ENCODE data around the gene IGF2BP1. TPM values are rescaled to one million over a fixed set of nuclear protein-coding genes. Genes with fewer than 3 reads are reported as not detected.
A peak's percentile ranks its signal among the peaks of the same experiment; 100 is the strongest.

IGF2BP1 gene
- total and polyA plus RNA-seq, 2 of the 8 experiments (the other 6 are each of a cell fraction or from before 2014, with no cell fraction given), result 41.6 to 513 TPM

GRCh38 chr17:49020609-49021008 is 23.4 kb downstream of the IGF2BP1 start:
- H2BK15ac ChIP-seq (ENCODE audit: low read length), result no peak overlapping the region
- no peak overlapping the region for H3K23ac ChIP-seq (ENCODE audit: insufficient read length)
- H3K79me1 ChIP-seq (ENCODE audit: low read depth, low read length), result peaks cover 12% of the 10 kb centered on the region
- no peak overlapping the region for H4K91ac ChIP-seq (replicated peaks; ENCODE audit: insufficient read length, low read length)
- peaks cover 24 to 48% (median 41%) of the 10 kb centered on the region in 4 experiments for H3K4me1 ChIP-seq (replicated peaks in 1 of 4; ENCODE audit: control insufficient read depth in 3 of 4, insufficient read depth in 4 of 4, low read length in 3 of 4)
- no peak overlapping the region for H3K56ac ChIP-seq (replicated peaks; ENCODE audit: insufficient read length, low read depth, low read length)
- no peak overlapping the region; the same call in 1 of the 2 replicates for H3K18ac ChIP-seq (ENCODE audit: extremely low read depth, low read length)
- H3K27me3 ChIP-seq (replicated peaks in 1 of 4; ENCODE audit: control insufficient read depth in 3 of 4, extremely low read depth in 1 of 4, insufficient read depth in 3 of 4, low read length in 3 of 4), result no peaks in the 10 kb centered on the region
- no peak overlapping the region for H3K14ac ChIP-seq (ENCODE audit: insufficient read length)
- H3K79me2 ChIP-seq (ENCODE audit: control insufficient read depth in 1 of 2, insufficient read depth in 2 of 2, low read length in 2 of 2), result peaks cover 26 to 95% of the 10 kb centered on the region in 2 experiments
- CTCF ChIA-PET (ENCODE audit: partially characterized antibody), result interaction anchor here (1.1 to 9.4 kb wide), 7 partner anchors 9 to 66 kb away, joined by 3 to 222 read pairs (median 6); no protein-coding TSS in a partner anchor
- H4K5ac ChIP-seq (ENCODE audit: insufficient read length, low read depth, low read length), result no peak overlapping the region
- H4K20me1 ChIP-seq (replicated peaks in 1 of 2; ENCODE audit: control insufficient read depth in 1 of 2, insufficient read depth in 2 of 2, low read length in 2 of 2), result peaks cover 22 to 26% of the 10 kb centered on the region in 2 experiments
- H3K4ac ChIP-seq (replicated peaks; ENCODE audit: insufficient read length, low read depth, low read length), result no peak overlapping the region
- no peaks in the 10 kb centered on the region; the same call in 1 of the 2 replicates for H3K23me2 ChIP-seq (ENCODE audit: low read depth, low read length)
- no peak overlapping the region for H3K4me3 ChIP-seq (ENCODE audit: extremely low read depth in 1 of 4, insufficient read depth in 2 of 4, low read depth in 3 of 4, low read length in 4 of 4)
- no peaks in the 10 kb centered on the region for H3K9me3 ChIP-seq (ENCODE audit: insufficient read depth in 2 of 2, low read depth in 1 of 2, low read length in 1 of 2)
- H2BK20ac ChIP-seq (ENCODE audit: low read length), result no peak overlapping the region
- H3K4me2 ChIP-seq (ENCODE audit: insufficient read depth in 1 of 2, low read depth in 2 of 2, low read length in 2 of 2), result peak overlapping the region in 1 of 2 experiments; percentile 73; a peak in 2 of 4 replicates
- POLR2A ChIA-PET (ENCODE audit: partially characterized antibody), result interaction anchor here (0.6 to 3.9 kb wide), 13 partner anchors 8 to 212 kb away, joined by 3 to 60 read pairs (median 10); partner anchors contain the start of genes IGF2BP1, SNF8 and UBE2Z
- H3K27ac ChIP-seq (ENCODE audit: low read depth, low read length), result no peak overlapping the region
- no peak overlapping the region for H2AFZ ChIP-seq (ENCODE audit: low read length)
- H3K9ac ChIP-seq (replicated peaks in 1 of 4; ENCODE audit: extremely low read depth in 1 of 4, low read depth in 3 of 4, low read length in 3 of 4), result no peak overlapping the region
- 0 out of 2 replicates have a peak overlapping the region, but pooled peaks have one; percentile 97 for H2BK5ac ChIP-seq (ENCODE audit: low read depth, low read length)
- H4K8ac ChIP-seq (ENCODE audit: extremely low read depth, insufficient read depth, low read length), result no peak overlapping the region
- H2AK5ac ChIP-seq (ENCODE audit: low read depth, low read length), result 0 out of 2 replicates have a peak overlapping the region, but pooled peaks have one; percentile 79
- DNase-seq (ENCODE audit: low read depth in 1 of 2, low spot score in 2 of 2) (no peak), FAIRE-seq (no peak)
- no peak overlapping the region for H2BK120ac ChIP-seq (replicated peaks; ENCODE audit: low read depth, low read length)
- peaks cover 2 to 30% (median 7%) of the 10 kb centered on the region in 4 experiments; a peak in 6 of 8 replicates for H3K36me3 ChIP-seq (ENCODE audit: control insufficient read depth in 2 of 4, insufficient read depth in 4 of 4, low read length in 3 of 4)
- H2BK12ac ChIP-seq (ENCODE audit: low read depth, low read length), result no peak overlapping the region; the same call in 1 of the 2 replicates
- WGBS, 2 experiments (ENCODE audit: extremely low coverage in 1 of 2, insufficient coverage in 1 of 2, insufficient read length in 1 of 2, insufficient replicate concordance in 2 of 2, low coverage in 1 of 2, low lambda C conversion rate in 2 of 2, missing lambda C conversion rate in 1 of 2), result 87% methylated on average over 7 of the region's 8 CpGs; no CpG with 5 or more reads in 1 of the 2 experiments
- TF ChIP-seq GTF2F1 (IDR thresholded peaks at IDR 0.05; ENCODE audit: borderline replicate concordance, low read depth, low read length), result no peak
- no peak for TF ChIP-seq USF2 (IDR thresholded peaks at IDR 0.05; ENCODE audit: low read length)
- TF ChIP-seq TEAD4 (IDR thresholded peaks at IDR 0.05; ENCODE audit: low read depth, low read length), result no peak
- TF ChIP-seq BRCA1 (IDR thresholded peaks at IDR 0.05; ENCODE audit: low read depth, low read length), result no peak
- TF ChIP-seq E2F6 (IDR thresholded peaks at IDR 0.05), result no peak
- no peak for TF ChIP-seq HDAC2 (IDR thresholded peaks at IDR 0.05; ENCODE audit: borderline replicate concordance in 1 of 2, low read depth in 2 of 2, low read length in 2 of 2)
- TF ChIP-seq KDM5A (IDR thresholded peaks at IDR 0.05; ENCODE audit: low read length), result no peak
- TF ChIP-seq FOSL1 (IDR thresholded peaks at IDR 0.05; ENCODE audit: insufficient read depth, low read depth, low read length), result no peak
- no peak for TF ChIP-seq RAD21 (IDR thresholded peaks at IDR 0.05 in 1 of 2, conservative IDR thresholded peaks at IDR 0.05 in 1 of 2; ENCODE audit: low read depth in 2 of 2, low read length in 2 of 2)
- TF ChIP-seq EGR1 (IDR thresholded peaks at IDR 0.05; ENCODE audit: borderline replicate concordance, low read depth, low read length), result no peak
- TF ChIP-seq ZNF274 (IDR thresholded peaks at IDR 0.05; ENCODE audit: borderline replicate concordance, extremely low read depth, low read length), result no peak
